HG03571 (cell line): Measurements from ENCODE around the gene URM1.

Experiments used
- ATAC-seq: cut with Tn5 transposase; IDR thresholded peaks from one replicate; pipeline ENCODE4 v1.9.1; 2021; ENCODE audit not compliant: unreplicated experiment

URM1 gene

GRCh38 chr9:128424268-128424780 is 53.1 kb downstream of the URM1 start:
- ATAC-seq = no peak

- ATAC-seq = no peak
Measured at GRCh38 chr9:128428644-128429512, 57.7 kb downstream of the URM1 start.

- no peak for ATAC-seq
Measured at GRCh38 chr9:128429513-128430086, 58.4 kb downstream of the URM1 start.

- ATAC-seq = no peak
Measured at GRCh38 chr9:128431207-128431606, 60.0 kb downstream of the URM1 start.

GRCh38 chr9:128434340-128434739 is 63.2 kb downstream of the URM1 start:
- no peak for ATAC-seq

- no peak for ATAC-seq
Measured at GRCh38 chr9:128435611-128436010, 64.4 kb downstream of the URM1 start.

GRCh38 chr9:128438343-128439109 is 67.4 kb downstream of the URM1 start:
- no peak for ATAC-seq

GRCh38 chr9:128439273-128439672 is 68.1 kb downstream of the URM1 start:
- no peak for ATAC-seq
